GM23248 (cell line): Measurements from ENCODE around the gene B9D2. TPM values are rescaled to one million over a fixed set of nuclear protein-coding genes. Genes with fewer than 3 reads are reported as not detected.

ENCODE experiments used
- DNase-seq: peaks from one replicate; pipeline ENCODE4 v3.0.0-alpha.2; 2015
- H2AFZ ChIP-seq: fragments of 200-600 bp; sonication (generic); 2 replicates; pipeline ENCODE4 v1.6.1; 2016; ENCODE audit warnings: antibody characterized with exemption
- H3F3A ChIP-seq: fragments of 200-600 bp; sonication (generic); 2 replicates; pipeline ENCODE4 v1.6.1; 2016; ENCODE audit warnings: mild to moderate bottlenecking, antibody characterized with exemption, mixed run types; ENCODE audit not compliant: insufficient read depth
- H3K27ac ChIP-seq: fragments of 200-600 bp; sonication (generic); 2 replicates; pipeline ENCODE4 v1.5.1; 2016; ENCODE audit warnings: mild to moderate bottlenecking
- H3K27me3 ChIP-seq: fragments of 200-600 bp; sonication (generic); replicated peaks from 2 replicates; pipeline ENCODE4 v1.6.1; 2016; ENCODE audit warnings: mild to moderate bottlenecking; ENCODE audit not compliant: insufficient read depth
- H3K36me3 ChIP-seq: fragments of 200-600 bp; sonication (generic); 2 replicates; pipeline ENCODE4 v1.6.1; 2016; ENCODE audit warnings: low read depth, mild to moderate bottlenecking
- H3K4me1 ChIP-seq: fragments of 200-600 bp; sonication (generic); 2 replicates; pipeline ENCODE4 v1.6.1; 2016; ENCODE audit warnings: mild to moderate bottlenecking; ENCODE audit not compliant: insufficient read depth
- H3K4me2 ChIP-seq: fragments of 200-600 bp; sonication (generic); one replicate; pipeline ENCODE4 v1.6.1; 2016; ENCODE audit warnings: mild to moderate bottlenecking; ENCODE audit not compliant: unreplicated experiment
- H3K4me3 ChIP-seq: fragments of 200-600 bp; sonication (generic); 2 replicates; pipeline ENCODE4 v1.5.1; 2016; ENCODE audit warnings: mild to moderate bottlenecking
- H3K79me2 ChIP-seq: fragments of 200-600 bp; sonication (generic); 2 replicates; pipeline ENCODE4 v1.6.1; 2016; ENCODE audit warnings: mild to moderate bottlenecking; ENCODE audit not compliant: insufficient read depth
- H3K9ac ChIP-seq: fragments of 200-600 bp; sonication (generic); 2 replicates; pipeline ENCODE4 v1.6.1; 2016; ENCODE audit warnings: mild to moderate bottlenecking
- H3K9me2 ChIP-seq: fragments of 200-600 bp; sonication (generic); 2 replicates; pipeline ENCODE4 v1.6.1; 2016; ENCODE audit warnings: mixed run types, mild to moderate bottlenecking, moderate library complexity; ENCODE audit not compliant: insufficient read depth
- H3K9me3 ChIP-seq: fragments of 200-600 bp; sonication (generic); one replicate; pipeline ENCODE4 v1.6.1; 2017; ENCODE audit warnings: low read depth
- H4K20me1 ChIP-seq: fragments of 200-600 bp; sonication (generic); 2 replicates; pipeline ENCODE4 v1.6.0; 2016; ENCODE audit not compliant: insufficient read depth
- EZH2 ChIP-seq: fragments of 200-600 bp; sonication (generic); IDR thresholded peaks from 2 replicates; pipeline ENCODE4 v1.6.1; 2018; ENCODE audit warnings: antibody characterized with exemption, mild to moderate bottlenecking; ENCODE audit not compliant: insufficient read depth, poor library complexity, severe bottlenecking
- EZH2phosphoT487 ChIP-seq: fragments of 200-600 bp; sonication (generic); IDR thresholded peaks from 2 replicates; pipeline ENCODE4 v1.6.1; 2018; ENCODE audit warnings: antibody characterized with exemption, moderate library complexity, mild to moderate bottlenecking, low read depth; ENCODE audit not compliant: insufficient read depth
- WGBS, 2 experiments: methylation state at CpG; one replicate each; pipeline ENCODE4 v1.1.6; 2015 to 2017; ENCODE audit warnings: low lambda C conversion rate in 2 of 2, low coverage in 1 of 2; ENCODE audit errors: missing lambda C conversion rate in 2 of 2; 5-methylcytosine and 5-hydroxymethylcytosine counted together
- in situ Hi-C: fragments of 300-500 bp; cut with MboI; formaldehyde crosslinking; loops from 2 replicates; pipeline ENCODE4 v1.15.0; 2020
- polyA plus RNA-seq: library from polyadenylated mRNA; unstranded; fragments of >200 nt; fragmentation: Nextera tagmentation; extraction: Ambion mirVana; gene quantifications from 2 replicates; pipeline ENCODE4 v1.2.1, GENCODE V29; 2016
- total RNA-seq: library from RNA; depleted of rRNA; stranded (reverse); fragments of >200 nt; shearing (Covaris generic); gene quantifications from 2 replicates; pipeline ENCODE4 v1.2.3, GENCODE V29; 2014

Gene B9D2
- total and polyA plus RNA-seq, 2 experiments from 2014 or later = 9.6 to 13.2 TPM

DNA sequence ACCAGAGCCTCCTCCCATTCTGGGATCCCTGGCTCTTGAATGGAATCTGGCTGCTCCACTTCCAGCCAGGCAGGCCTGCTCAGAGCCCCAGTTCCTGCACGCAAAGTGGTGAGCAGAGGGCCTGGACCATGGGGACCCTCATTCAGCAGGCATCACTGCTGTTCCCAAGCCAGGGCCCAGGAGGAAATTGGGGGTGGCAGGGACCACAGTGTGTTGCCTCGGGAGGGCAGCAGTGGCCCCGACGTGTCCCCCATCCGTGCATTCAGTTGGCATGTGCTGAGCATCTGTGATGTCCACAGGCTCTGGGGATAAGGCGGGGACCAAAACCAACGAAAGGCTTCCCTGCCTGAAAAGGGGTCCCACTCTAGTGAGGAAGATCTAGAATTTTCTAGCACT is 42.7 kb downstream of the B9D2 start:
- H3K79me2 ChIP-seq = peaks cover 18% of the 10 kb centered on the region; the same call in 1 of the 2 replicates
- peaks cover 12% of the 10 kb centered on the region for H3K36me3 ChIP-seq
- no peak overlapping the region for H3K4me2 ChIP-seq
- H2AFZ ChIP-seq = no peak overlapping the region
- H4K20me1 ChIP-seq = no peaks in the 10 kb centered on the region
- no peaks in the 10 kb centered on the region for H3K27me3 ChIP-seq
- peak overlapping the region; percentile 100 for H3K27ac ChIP-seq
- no peaks in the 10 kb centered on the region for H3K9me3 ChIP-seq
- in situ Hi-C loops = no loop called here
- no peaks in the 10 kb centered on the region for H3K9me2 ChIP-seq
- no peak overlapping the region for H3K4me3 ChIP-seq
- 74 to 80% methylated on average over 7 of the region's 7 CpGs for WGBS, 2 experiments
- DNase-seq = no peak
- no peak overlapping the region for H3K9ac ChIP-seq
- TF ChIP-seq EZH2phosphoT487 (no peak), EZH2 (no peak)
- H3K4me1 ChIP-seq = peaks cover 46% of the 10 kb centered on the region
- H3F3A ChIP-seq = peaks cover 47% of the 10 kb centered on the region

DNA sequence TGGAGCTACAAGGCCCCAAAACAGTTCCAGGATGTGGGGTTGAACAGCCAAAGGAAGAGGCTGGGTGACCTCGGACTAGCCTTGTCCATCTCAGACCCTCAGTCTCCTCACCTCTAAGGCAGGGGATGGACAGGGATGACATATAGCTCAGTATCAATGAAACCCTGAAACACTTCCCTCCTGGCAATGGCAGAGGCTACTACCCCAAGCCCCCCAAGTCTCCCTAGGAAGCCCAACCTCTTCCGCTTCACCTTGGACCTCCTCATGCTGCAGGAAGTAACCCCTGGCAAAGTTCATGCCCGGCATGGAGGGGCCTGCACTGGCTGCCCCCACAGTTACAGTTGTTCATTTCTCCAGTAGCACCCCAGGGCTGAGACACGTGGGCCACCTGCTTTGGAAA is 43.4 kb downstream of the B9D2 start:
- H3K9me2 ChIP-seq = no peaks in the 10 kb centered on the region
- H2AFZ ChIP-seq = no peak overlapping the region
- H3K27me3 ChIP-seq = no peaks in the 10 kb centered on the region
- H3K27ac ChIP-seq = no peak overlapping the region
- H3K79me2 ChIP-seq = peaks cover 24% of the 10 kb centered on the region
- peaks cover 39% of the 10 kb centered on the region for H3K4me1 ChIP-seq
- H3K4me2 ChIP-seq = no peak overlapping the region
- H3K36me3 ChIP-seq = peaks cover 12% of the 10 kb centered on the region
- H3K9me3 ChIP-seq = no peaks in the 10 kb centered on the region
- no peak for TF ChIP-seq EZH2phosphoT487
- no peak for TF ChIP-seq EZH2
- H3F3A ChIP-seq = peaks cover 43% of the 10 kb centered on the region
- no peak overlapping the region for H3K9ac ChIP-seq
- DNase-seq = no peak
- H3K4me3 ChIP-seq = no peak overlapping the region
- H4K20me1 ChIP-seq = no peaks in the 10 kb centered on the region
- in situ Hi-C loops = no loop called here
- 84 to 96% methylated on average over 4 of the region's 4 CpGs for WGBS, 2 experiments

GRCh38 chr19:41320185-41320518 is 43.8 kb downstream of the B9D2 start:
- TF ChIP-seq EZH2phosphoT487 = no peak
- no peak for TF ChIP-seq EZH2
- in situ Hi-C loops = no loop called here
- H4K20me1 ChIP-seq = no peaks in the 10 kb centered on the region

GRCh38 chr19:41319500-41320184 is 44.3 kb downstream of the B9D2 start:
- Histone ChIP-seq H3K9me2 (no peaks in the 10 kb centered on the region), H3K4me1 (peaks cover 30% of the 10 kb centered on the region), H4K20me1 (no peaks in the 10 kb centered on the region), H3K4me2 (no peak overlapping the region), H3K9me3 (no peaks in the 10 kb centered on the region), H3K4me3 (no peak overlapping the region), H3F3A (peaks cover 40% of the 10 kb centered on the region), H3K79me2 (peaks cover 33% of the 10 kb centered on the region), H3K9ac (no peak overlapping the region), H3K36me3 (peaks cover 12% of the 10 kb centered on the region), H3K27ac (no peak overlapping the region), H3K27me3 (no peaks in the 10 kb centered on the region), H2AFZ (no peak overlapping the region)
- 91 to 92% methylated on average over 20 of the region's 20 CpGs for whole genome bisulfite sequencing, 2 experiments
- no peak for TF ChIP-seq EZH2phosphoT487
- TF ChIP-seq EZH2 = no peak
- DNase-seq = no peak
- in situ Hi-C loops = no loop called here

More at GRCh38 chr19:41320185-41320518, 43.8 kb downstream of the B9D2 start:
- H3K9me3 ChIP-seq = no peaks in the 10 kb centered on the region
- H3K9ac ChIP-seq = no peak overlapping the region
- 85 to 86% methylated on average over 9 to 11 of the region's 11 CpGs for whole genome bisulfite sequencing, 2 experiments
- H3K4me2 ChIP-seq = no peak overlapping the region
- no peaks in the 10 kb centered on the region for H3K27me3 ChIP-seq
- no peak overlapping the region for H3K4me3 ChIP-seq
- peaks cover 28% of the 10 kb centered on the region for H3K79me2 ChIP-seq
- peaks cover 35% of the 10 kb centered on the region for H3K4me1 ChIP-seq
- H3K9me2 ChIP-seq = no peaks in the 10 kb centered on the region
- H3K27ac ChIP-seq = no peak overlapping the region
- H2AFZ ChIP-seq = no peak overlapping the region
- H3F3A ChIP-seq = peaks cover 41% of the 10 kb centered on the region
- no peak for DNase-seq
- H3K36me3 ChIP-seq = peaks cover 12% of the 10 kb centered on the region
